ENCODE measurements around the gene SEPTIN3. TPM values are rescaled to one million over a fixed set of nuclear protein-coding genes. Genes with fewer than 3 reads are reported as not detected.
"Not testable (repeated sequence)": the region's sequence is repeated elsewhere in the genome, so short reads cannot be mapped to it uniquely, and the experiment has no call there.

Gene SEPTIN3
- total RNA-seq, 1 donor from 2014 or later, result not detected

DNA sequence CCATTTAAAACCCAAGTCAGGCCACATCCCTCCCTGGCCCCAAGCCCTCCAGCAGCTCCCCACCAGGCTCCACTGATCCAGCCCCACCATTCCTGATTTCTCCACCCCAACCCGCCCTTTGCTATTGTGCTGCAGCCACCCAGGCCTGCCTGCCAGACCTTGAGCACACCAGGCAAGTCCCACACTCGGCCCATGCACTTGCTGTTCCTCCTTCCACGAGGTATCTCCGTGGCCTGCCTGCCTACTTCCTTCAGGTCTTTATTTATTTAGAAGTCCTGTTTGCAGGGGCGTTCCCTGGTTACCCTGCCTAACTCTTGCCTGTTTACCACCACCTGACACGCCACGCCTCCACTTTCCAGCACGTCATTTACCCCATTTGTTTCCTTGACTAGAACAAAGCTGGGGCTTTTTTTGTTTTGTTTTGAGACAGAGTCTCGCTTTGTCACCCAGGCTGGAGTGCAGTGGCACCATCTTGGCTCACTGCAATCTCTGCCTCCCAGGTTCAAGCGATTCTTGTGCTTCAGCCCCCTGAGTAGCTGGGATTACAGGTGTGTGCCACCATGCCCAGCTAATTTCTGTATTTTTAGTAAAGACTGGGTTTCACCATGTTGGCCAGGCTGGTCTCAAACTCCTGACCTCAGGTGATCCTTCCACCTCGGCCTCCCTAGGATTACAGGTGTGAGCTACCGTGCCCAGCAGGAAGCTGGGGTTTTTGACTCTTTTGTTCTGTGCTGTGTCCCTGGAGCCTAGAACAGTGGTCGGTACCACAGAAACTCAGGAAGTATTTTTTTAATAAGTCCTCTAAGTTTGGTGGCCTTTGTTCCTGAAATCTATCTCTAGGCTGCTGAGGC is 29.0 kb upstream of the SEPTIN3 start:
- intact Hi-C loops (cut with DNase I), result loop anchor here (2.0 to 5.0 kb wide), 2 partner anchors 38 to 193 kb away; no protein-coding TSS in a partner anchor
- DNase-seq (ENCODE audit: low spot score), result no peak

- peak; percentile 88 for DNase-seq (ENCODE audit: low spot score)
- intact Hi-C loops (cut with DNase I), result loop anchor here (1.0 to 2.0 kb wide), 3 partner anchors 119 to 244 kb away; no protein-coding TSS in a partner anchor
These were observed 28.1 kb upstream of the SEPTIN3 start for GRCh38 chr22:41940832-41941765.

- no peak for DNase-seq (ENCODE audit: low spot score)
- intact Hi-C loops (cut with DNase I), result no loop called here
These were observed 25.5 kb upstream of the SEPTIN3 start for GRCh38 chr22:41943661-41944209.

- intact Hi-C loops (cut with DNase I), result no loop called here
- DNase-seq (ENCODE audit: low spot score), result peak; percentile 92
These were observed 22.4 kb upstream of the SEPTIN3 start, which contains the start of gene CENPM for GRCh38 chr22:41946629-41947423. TSS of gene CENPM (minus strand) at chr22:41947152. CDS start at chr22:41947076, 76 bp downstream.

GRCh38 chr22:41947424-41948080 is 21.7 kb upstream of the SEPTIN3 start:
- intact Hi-C loops (cut with DNase I), result no loop called here
- no peak for DNase-seq (ENCODE audit: low spot score)

DNA sequence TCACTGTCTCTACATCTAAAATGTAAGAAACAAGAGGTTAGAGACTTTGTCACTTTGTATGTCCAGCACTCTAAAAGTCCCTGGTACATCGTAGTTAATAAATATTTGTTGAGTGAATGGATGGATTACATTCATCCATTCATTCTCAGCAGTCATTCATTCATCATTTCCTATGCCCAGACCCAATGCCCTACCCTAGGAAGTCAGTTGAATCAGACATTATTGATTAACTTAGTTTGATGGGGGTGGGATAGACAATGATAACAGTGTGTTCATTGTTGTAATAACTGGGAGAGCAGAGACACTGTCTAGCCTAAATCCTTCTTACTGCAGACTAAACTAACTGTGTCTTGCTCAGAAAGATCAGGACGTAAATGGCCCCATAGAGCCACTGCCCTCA is 21.1 kb upstream of the SEPTIN3 start:
- DNase-seq (ENCODE audit: low spot score), result no peak
- intact Hi-C loops (cut with DNase I), result no loop called here

- intact Hi-C loops (cut with DNase I); DNase-seq (ENCODE audit: low spot score): not testable (repeated sequence)
These were observed 20.3 kb upstream of the SEPTIN3 start for GRCh38 chr22:41948928-41949296.

DNA sequence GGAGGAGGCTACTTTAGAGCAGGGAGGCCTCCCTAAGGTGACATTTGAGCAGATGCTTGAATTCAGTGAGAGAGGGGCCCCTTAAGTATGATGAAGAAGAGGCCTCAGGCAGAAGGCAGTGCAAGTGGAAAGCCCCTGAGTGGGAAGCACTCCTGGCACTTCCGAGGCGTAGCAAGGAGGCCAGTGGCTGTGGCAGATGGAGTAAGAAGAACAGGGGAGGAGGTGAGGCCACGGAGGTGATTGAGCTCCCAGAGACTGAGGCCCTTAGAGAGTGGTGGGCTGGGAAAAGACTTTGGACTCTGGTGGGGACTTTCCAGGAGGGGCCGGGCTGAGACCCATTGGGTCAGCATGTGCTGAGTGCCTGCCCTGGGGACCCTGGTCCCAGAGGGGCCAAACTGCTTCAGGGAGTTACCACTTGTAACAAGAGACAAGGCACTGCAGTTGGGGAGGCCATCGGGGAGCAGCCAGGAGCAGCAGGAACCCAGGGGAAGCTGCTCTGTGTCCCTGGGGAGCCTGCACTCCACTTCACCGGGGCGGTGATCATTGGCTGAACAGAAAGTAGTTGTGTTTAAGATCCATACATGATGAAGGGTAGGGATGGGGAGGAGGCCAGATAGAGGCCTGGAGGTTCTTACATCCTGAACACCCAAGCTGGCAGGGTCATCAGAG is 19.8 kb upstream of the SEPTIN3 start:
- DNase-seq (ENCODE audit: low spot score), result no peak
- intact Hi-C loops (cut with DNase I), result no loop called here

DNA sequence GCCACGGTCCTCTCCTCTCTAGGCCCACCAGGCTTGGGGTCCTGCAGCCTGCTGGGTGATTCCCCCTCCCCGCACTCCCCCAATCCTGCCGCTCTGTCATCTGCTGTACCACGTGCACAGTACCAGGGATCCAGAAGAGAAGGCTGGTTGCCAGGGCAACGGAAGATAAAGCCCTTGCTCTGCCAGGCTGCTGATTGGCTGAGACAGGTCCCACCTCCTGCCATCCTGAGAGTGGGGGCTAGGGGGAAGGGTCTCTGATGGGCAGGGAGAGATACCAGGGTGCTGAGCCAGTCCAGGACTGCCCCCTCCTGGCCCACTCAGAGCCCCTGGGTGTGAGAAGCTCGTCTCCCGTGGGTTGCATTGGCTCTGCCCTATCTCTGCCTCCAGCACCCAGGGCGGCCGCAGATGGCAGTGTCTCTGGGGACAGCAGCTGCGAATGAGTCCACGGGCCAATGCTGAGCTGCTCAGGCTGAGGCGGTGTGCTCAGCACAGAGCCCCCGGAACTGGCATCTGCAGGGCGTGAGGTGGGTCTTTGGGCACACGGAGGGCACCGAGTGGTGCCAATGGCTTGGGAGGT is 17.3 kb upstream of the SEPTIN3 start, which contains the start of gene SMIM45:
Gene SMIM45 (plus strand): TSS at position 253 of the 577 bp plus-strand sequence.
- intact Hi-C loops (cut with DNase I), result no loop called here
- DNase-seq (ENCODE audit: low spot score), result no peak

DNA sequence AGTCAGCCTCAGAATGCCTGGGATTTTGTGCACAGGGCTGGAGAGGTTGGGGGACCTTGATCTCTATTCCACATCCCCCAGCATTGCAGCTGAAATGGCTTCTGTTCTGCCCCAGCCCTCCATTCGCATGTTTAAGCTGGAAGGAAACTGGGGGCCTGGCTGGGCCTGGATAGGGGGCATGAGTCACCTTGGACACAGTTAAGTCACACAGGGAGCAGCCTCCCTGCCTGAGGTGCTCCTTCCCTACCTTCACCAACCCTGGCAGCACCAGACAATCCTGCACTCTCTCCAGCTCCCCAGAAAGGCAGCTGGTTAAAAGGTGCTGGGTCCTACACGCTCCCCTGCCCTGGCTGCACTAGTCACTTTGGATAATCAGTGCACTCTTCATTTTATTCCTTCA is 16.5 kb upstream of the SEPTIN3 start:
- intact Hi-C loops (cut with DNase I), result no loop called here
- no peak for DNase-seq (ENCODE audit: low spot score)

GRCh38 chr22:41957941-41958556 is 11.2 kb upstream of the SEPTIN3 start:
- intact Hi-C loops (cut with DNase I), result no loop called here
- no peak for DNase-seq (ENCODE audit: low spot score)

DNA sequence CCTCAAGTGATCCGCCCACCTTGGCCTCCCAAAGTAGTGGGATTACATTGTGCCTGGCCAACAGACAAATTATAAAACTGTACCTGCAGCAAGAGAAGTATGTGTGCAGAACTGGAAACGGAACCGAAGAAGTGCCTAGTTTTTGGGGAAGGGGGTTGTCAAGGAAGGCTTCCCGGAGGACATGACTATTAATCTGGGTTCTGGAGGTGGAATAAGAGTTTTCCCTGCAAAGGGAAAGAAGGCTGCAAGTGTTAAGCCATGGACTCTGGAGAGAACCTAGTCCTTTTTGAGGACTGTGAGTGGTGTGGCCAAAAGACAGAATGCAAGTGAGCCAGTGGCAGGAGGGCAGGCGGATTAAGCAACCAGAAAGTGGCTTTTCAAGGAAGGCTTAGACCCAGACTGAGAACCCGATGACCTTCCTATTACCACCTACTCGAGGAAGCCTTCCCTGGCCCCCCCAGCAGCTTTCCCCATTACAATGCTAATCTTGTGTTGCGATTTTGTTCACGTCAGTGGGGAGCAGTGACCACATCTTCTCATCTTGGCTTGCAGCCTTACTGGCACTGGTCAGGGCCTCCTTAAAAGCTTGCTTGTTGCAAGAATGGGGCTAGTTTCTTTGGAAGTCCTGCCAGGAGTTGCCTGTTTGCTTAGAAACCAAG is 5.7 kb upstream of the SEPTIN3 start:
- intact Hi-C loops (cut with DNase I), result loop anchor here (10.0 kb wide), 1 partner anchor 471 kb away; the partner anchor contains the start of gene NFAM1
- no peak for DNase-seq (ENCODE audit: low spot score)

- no peak for DNase-seq (ENCODE audit: low spot score)
- intact Hi-C loops (cut with DNase I), result loop anchor here (10.0 kb wide), 1 partner anchor 471 kb away; the partner anchor contains the start of gene NFAM1
These were observed 5.1 kb upstream of the SEPTIN3 start for GRCh38 chr22:41964112-41964491.

- intact Hi-C loops (cut with DNase I), result loop anchor here (10.0 kb wide), 1 partner anchor 469 kb away; the partner anchor contains the start of gene NFAM1
- no peak for DNase-seq (ENCODE audit: low spot score)
These were observed 3.0 kb upstream of the SEPTIN3 start for GRCh38 chr22:41966225-41966606.

GRCh38 chr22:41966607-41967240 is 2.5 kb upstream of the SEPTIN3 start:
- no peak for DNase-seq (ENCODE audit: low spot score)
- intact Hi-C loops (cut with DNase I), result loop anchor here (10.0 kb wide), 1 partner anchor 468 kb away; the partner anchor contains the start of gene NFAM1

DNA sequence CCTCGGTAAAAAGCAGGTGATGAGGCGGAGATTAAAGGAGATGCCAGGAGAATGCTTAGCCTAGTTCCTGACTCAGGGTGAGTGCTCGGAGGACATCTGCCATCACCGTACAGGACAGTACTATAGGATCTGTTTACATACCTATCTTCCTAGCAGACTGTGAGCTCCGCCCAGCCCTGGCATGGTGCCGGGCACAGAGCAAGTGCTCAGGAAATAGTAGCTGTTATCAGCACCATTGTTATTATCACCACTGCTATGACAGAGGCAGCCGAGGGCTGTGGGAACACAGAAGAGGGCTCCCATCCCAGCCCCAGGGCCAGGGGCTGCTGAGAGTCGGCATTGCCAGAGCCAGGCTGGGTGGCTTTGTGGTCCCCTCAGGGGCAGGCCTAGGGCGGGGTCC is 642 bp upstream of the SEPTIN3 start:
- no peak for DNase-seq (ENCODE audit: low spot score)
- intact Hi-C loops (cut with DNase I), result loop anchor here (10.0 kb wide), 1 partner anchor 466 kb away; the partner anchor contains the start of gene NFAM1

Measured in cardiac septum (tissue), 1 donor.